Smooth muscle cell of trachea (primary cell): ENCODE results near the gene CCT4. TPM values are rescaled to one million over a fixed set of nuclear protein-coding genes. Genes with fewer than 3 reads are reported as not detected.

Source experiments
- total RNA-seq: library from RNA; depleted of rRNA; stranded (reverse); fragments of >200 nt; gene quantifications from 2 replicates; pipeline ENCODE4 v1.2.1, GENCODE V29; 2014

The CCT4 gene, protein sequence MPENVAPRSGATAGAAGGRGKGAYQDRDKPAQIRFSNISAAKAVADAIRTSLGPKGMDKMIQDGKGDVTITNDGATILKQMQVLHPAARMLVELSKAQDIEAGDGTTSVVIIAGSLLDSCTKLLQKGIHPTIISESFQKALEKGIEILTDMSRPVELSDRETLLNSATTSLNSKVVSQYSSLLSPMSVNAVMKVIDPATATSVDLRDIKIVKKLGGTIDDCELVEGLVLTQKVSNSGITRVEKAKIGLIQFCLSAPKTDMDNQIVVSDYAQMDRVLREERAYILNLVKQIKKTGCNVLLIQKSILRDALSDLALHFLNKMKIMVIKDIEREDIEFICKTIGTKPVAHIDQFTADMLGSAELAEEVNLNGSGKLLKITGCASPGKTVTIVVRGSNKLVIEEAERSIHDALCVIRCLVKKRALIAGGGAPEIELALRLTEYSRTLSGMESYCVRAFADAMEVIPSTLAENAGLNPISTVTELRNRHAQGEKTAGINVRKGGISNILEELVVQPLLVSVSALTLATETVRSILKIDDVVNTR
- 162 and 205 TPM in 2 replicates for total RNA-seq

DNA sequence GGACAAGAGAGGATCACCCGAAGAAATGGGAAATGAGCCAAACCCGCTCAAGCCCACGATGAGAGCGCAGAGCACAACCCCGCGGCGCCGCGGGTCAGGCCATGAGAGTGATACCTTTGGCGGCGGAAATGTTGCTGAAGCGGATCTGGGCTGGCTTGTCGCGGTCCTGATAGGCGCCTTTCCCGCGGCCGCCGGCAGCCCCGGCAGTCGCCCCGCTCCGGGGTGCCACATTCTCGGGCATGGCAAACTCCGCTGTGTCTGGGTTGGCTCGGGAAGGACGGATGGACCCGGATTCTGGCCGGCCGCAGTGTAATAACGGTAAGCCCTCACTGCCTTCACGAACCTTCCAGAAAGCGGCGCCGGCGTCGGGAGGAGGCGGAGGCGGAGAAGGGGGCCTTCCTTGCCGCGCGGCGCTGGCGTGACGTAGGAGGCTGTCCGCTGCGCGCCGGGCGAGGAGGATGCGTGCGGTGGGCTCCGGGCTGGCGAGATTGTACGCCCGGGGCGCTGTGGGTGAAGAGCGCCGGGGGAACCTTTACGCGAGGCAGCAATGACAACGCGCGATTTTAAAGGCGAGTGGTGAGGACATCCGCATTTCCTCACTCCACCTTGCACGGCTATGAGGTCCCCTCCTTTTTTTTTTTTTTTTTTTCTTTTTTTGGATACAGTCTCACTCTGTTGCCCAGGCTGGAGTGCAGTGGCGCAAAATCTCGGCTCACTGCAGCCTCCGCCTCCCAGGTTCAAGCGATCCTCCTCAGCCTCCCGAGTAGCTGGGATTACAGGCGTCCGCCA lies at the start of gene CCT4:
CCT4 (minus strand) TSS at position 390 of the 789 bp plus-strand sequence; CDS start at position 241, 149 bp downstream.

GRCh38 chr2:61905372-61906185 lies 17.1 kb upstream of the CCT4 start, which contains the start of gene COMMD1:
TSS of gene COMMD1 (plus strand) at chr2:61905674. CDS start at chr2:61905679, 5 bp downstream.

DNA sequence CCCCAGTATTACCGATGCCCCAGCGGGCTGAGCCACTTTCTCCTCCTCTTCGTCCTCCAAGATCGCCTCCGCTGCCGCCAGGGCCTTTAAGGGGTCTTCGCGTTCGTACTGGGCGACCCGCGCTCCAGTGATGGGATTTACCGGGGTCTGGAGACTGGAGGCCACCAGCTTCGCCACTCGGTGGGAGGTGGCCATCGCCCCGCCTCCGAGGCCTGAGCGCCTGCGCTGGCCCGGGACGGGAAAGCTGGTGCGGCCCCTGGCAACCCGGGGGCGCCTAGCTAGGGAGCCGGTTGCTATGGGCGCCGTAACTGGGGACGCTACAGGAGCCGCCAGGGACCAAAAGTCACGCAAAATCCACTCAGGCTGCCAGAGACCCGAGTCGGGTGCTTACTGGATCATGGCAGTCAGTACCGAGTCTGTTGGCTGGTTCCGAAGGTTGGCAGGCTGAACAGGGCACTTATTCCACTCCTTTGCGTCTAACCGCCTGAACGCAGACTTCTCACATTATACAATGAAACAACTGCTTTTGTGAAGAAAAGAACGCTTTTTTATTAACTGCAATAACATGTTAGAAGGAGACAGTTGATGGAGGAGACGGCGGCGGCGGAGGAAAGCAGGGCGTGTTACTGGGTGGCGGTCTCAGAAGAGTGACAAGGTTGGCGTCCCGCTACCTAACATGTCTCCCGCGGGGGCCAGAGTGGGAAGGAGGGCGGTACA lies 34.5 kb downstream of the CCT4 start, which contains the start of gene FAM161A:
FAM161A (minus strand) TSS at position 214 of the 717 bp plus-strand sequence; CDS start at position 195, 19 bp downstream.

Other genes with a start within 250 kb of the CCT4 start
- 1.3 and 2.8 TPM in 2 replicates for gene FAM161A, start 34.6 kb downstream of the CCT4 start, total RNA-seq
- 50.3 and 76.4 TPM in 2 replicates for gene COMMD1, start 17.0 kb upstream of the CCT4 start, total RNA-seq